LNCaP clone FGC (cell line): ENCODE data around the gene CALM3.

Source experiments
- DNase-seq: peaks from one replicate; pipeline ENCODE4 v3.0.0-alpha.2; 2011; ENCODE audit warnings: low read depth
- H3K4me3 ChIP-seq: 2 replicates; pipeline ENCODE4 v1.5.1; 2011; ENCODE audit warnings: mild to moderate bottlenecking, low read depth, low read length, control low read depth
- TF ChIP-seq, protein P1 (sequence below): IDR thresholded peaks from 2 replicates; pipeline ENCODE4 v1.5.1; 2012; ENCODE audit warnings: mild to moderate bottlenecking; ENCODE audit not compliant: control insufficient read depth, insufficient read depth; ENCODE audit errors: extremely low read depth

CALM3 gene

DNA sequence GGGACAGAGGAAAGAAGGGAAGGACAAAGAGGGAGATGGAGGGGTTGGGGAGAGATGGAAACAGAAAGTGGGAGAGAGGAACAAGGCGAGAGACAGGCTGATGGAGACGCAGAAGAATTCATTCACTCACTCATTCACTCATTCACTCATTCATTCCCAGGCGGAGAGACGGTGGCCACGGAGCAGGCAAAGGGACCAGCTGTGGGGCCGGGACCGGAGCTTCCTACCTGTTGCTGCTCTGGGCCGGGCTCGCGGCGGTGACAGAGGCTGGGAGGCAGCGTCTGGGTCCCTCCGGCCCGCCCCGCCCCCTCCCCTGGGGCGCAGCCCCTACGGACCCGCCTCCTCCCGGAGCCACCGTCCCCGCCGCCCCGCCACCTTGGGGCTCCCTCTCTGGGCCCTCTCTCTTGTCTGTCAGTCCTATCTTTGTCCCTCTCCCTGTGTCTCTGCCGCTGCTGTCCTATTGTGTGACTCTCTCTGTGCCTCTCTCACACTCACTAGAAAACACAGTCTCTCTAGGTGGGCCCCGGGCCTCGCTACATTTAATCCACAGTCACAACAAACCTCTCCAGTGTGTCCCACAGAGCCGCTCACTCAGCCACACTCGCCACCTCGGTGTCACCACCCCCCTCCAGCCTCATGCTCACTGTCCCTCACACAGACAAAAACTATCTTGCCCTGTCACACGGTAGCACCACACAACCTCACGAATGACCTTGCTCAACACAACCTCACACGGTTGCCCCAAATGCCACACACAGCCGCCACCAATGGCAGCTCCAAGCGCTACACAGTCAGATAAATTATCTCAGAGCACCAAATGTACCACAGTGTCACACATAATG lies 35.0 kb downstream of the CALM3 start, which contains the start of gene GNG8:
Gene GNG8, minus strand, starts transcription at position 283 of the 842 bp plus-strand sequence. CDS start 1,520 bp downstream, outside the sequence.
- no peak for DNase-seq
- H3K4me3 ChIP-seq, result no peak within 1 kb of the TSS
- TF ChIP-seq, protein P1, sequence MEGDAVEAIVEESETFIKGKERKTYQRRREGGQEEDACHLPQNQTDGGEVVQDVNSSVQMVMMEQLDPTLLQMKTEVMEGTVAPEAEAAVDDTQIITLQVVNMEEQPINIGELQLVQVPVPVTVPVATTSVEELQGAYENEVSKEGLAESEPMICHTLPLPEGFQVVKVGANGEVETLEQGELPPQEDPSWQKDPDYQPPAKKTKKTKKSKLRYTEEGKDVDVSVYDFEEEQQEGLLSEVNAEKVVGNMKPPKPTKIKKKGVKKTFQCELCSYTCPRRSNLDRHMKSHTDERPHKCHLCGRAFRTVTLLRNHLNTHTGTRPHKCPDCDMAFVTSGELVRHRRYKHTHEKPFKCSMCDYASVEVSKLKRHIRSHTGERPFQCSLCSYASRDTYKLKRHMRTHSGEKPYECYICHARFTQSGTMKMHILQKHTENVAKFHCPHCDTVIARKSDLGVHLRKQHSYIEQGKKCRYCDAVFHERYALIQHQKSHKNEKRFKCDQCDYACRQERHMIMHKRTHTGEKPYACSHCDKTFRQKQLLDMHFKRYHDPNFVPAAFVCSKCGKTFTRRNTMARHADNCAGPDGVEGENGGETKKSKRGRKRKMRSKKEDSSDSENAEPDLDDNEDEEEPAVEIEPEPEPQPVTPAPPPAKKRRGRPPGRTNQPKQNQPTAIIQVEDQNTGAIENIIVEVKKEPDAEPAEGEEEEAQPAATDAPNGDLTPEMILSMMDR, result no peak

DNA sequence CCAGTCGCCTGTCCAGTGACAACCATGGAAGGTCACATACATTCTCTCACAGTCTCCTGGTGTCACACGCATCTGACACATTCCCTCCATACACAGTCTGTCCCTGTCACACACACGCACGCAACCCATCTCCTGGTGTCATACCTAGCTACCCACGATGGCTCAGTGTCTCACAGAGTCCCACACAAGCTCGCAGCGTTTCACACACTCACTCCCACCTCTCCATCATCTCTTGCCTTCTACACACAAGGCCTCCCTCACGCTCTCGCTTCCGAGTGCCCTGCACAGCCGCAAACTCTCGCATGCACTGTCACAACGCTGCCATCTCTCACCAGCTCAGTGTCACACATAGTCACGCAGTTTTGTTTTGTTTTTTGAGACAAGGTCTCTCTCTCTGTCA lies 36.1 kb downstream of the CALM3 start:
- H3K4me3 ChIP-seq, result no peak overlapping the region
- TF ChIP-seq, protein P1, result no peak
- DNase-seq, result no peak

DNA sequence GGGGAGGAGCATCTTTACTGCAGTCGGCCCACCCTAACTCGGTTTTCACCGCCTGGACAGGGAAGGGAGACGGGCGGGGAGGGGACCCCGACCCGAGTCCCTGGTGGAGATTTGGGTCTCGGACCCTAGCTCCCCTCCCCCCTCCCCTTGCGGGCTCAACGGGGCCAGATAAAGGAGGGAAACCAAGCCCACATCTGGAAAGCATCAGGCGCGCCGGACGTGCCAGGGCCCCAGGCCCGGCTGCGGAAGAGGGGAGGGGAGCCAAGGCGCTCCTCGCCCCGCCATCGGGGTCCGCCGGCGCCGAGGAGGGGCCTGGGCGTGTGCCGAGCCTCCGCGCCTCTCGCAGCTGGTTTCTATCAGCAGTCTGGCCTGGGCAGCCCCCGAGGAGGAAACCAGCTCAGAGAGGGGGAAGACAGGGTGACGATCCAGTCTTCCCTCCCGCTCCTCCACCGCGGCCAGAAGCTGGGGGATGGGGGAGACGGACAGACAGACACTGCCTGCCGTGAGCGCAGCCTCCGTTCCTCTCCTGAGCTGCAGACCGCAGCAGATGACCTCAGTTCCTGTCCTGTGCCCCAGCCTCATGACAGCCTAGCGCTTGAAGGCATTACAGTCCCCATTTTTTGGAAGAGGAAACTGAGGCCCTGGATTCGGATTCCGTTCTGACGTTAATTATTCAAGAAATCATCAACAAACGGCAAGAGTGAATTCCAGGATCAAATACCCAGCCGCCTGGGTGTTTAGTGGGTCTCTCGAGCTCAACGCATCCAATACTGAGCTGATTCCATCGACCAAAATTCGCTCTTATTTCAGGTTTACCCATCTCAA lies 38.4 kb downstream of the CALM3 start:
- TF ChIP-seq, protein P1, result no peak
- H3K4me3 ChIP-seq, result peak overlapping the region; percentile 34
- no peak for DNase-seq

DNA sequence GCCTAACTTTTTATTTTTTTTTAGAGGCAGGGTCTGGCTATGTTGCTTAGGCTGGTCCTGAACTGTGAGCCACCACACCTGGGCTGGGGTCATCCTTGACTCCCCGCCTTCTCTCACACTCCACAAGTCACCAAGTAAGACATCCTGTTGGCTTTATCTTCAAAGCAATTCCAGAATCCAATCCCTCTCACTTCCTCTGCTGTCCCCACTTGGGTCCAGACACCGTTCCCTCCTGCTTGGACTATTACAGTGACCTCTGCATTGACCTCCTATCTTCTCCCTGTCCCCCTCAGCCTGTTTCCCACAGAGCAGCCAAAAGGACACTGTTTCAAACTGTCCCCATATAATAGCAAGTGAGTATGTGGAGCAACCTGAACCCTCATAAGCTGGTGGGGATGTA lies 39.5 kb downstream of the CALM3 start:
- no peak for DNase-seq
- H3K4me3 ChIP-seq, result no peak overlapping the region
- TF ChIP-seq, protein P1, result no peak

DNA sequence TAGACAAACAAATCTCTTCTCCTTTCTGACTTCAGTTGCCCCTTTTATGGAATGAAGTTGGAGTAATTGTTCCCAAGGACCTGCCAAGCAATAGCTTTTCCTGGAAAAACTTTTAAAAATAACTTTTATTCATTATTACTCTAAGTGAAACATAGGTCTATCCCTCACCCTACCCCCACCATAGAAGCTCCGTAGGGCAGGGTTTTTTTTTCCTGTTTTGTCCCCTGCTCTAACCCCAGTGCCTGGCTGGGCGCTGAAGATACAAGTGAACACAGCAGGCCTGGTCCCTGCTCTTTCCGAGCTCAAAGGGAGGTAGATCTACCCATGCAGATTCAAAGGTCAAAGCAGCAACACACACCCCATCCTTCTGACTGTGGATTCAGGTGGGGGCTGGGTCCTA lies 43.6 kb downstream of the CALM3 start:
- DNase-seq, result no peak
- TF ChIP-seq, protein P1, result no peak
- no peak overlapping the region for H3K4me3 ChIP-seq

DNA sequence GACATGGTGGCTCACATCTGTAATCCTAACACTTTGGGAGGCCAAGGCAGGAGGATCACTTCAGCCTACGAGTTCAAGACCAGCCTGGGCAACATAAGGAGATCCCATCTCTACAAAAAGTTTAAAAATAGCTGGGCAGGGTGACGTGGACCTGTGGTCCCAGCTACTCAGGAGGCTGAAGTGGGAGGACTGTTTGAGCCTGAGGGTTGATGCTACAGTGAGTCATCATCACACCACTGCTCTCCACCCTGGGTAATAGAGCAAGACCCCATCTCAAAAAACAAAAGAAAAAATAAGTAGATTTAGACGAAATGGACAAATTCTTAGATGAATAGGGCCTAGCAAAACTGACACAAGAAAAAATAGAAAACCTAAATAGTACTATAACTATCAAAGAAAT lies 45.3 kb downstream of the CALM3 start:
- no peak for DNase-seq
- TF ChIP-seq, protein P1, result no peak
- no peak overlapping the region for H3K4me3 ChIP-seq
